WTC11 (cell line): Measurements from ENCODE around the gene NEK8.

Experiments used
- CREB1 ChIP-seq: sonication (generic); formaldehyde crosslinking; IDR thresholded peaks from 2 replicates; pipeline ENCODE4 v1.8.0; 2023; ENCODE audit warnings: mild to moderate bottlenecking, missing genetic modification reagents
- CREM ChIP-seq: sonication (generic); formaldehyde crosslinking; IDR thresholded peaks from 2 replicates; pipeline ENCODE4 v1.8.1; 2022; ENCODE audit warnings: mild to moderate bottlenecking, missing genetic modification reagents, moderate library complexity
- GABPB1 ChIP-seq: sonication (generic); formaldehyde crosslinking; IDR thresholded peaks from 2 replicates; pipeline ENCODE4 v1.8.1; 2023; ENCODE audit warnings: mild to moderate bottlenecking, missing genetic modification reagents
- NR1H2 ChIP-seq: sonication (generic); formaldehyde crosslinking; IDR thresholded peaks from 2 replicates; pipeline ENCODE4 v1.9.0; 2021; ENCODE audit warnings: mild to moderate bottlenecking, moderate library complexity, missing genetic modification reagents
- NR2C2 ChIP-seq: sonication (generic); formaldehyde crosslinking; IDR thresholded peaks from 2 replicates; pipeline ENCODE4 v1.8.0; 2022; ENCODE audit warnings: mild to moderate bottlenecking, missing genetic modification reagents
- SMAD4 ChIP-seq: sonication (generic); formaldehyde crosslinking; IDR thresholded peaks from 2 replicates; pipeline ENCODE4 v1.8.0; 2022; ENCODE audit warnings: mild to moderate bottlenecking, missing genetic modification reagents
- ZNF121 ChIP-seq: sonication (generic); formaldehyde crosslinking; IDR thresholded peaks from 2 replicates; pipeline ENCODE4 v1.8.0; 2023; ENCODE audit warnings: missing genetic modification reagents
- TF ChIP-seq, protein P1 (sequence below): fragments of 250-450 bp; sonication (Bioruptor Pico); IDR thresholded peaks from 2 replicates; pipeline ENCODE4 v1.9.0; 2021; ENCODE audit warnings: mild to moderate bottlenecking, borderline replicate concordance
- TF ChIP-seq, protein P2 (sequence below): sonication (generic); formaldehyde crosslinking; IDR thresholded peaks from 2 replicates; pipeline ENCODE4 v1.8.0; 2023; ENCODE audit warnings: missing genetic modification reagents, mild to moderate bottlenecking, borderline replicate concordance
- TF ChIP-seq, protein P3 (sequence below): fragments of 200-600 bp; IDR thresholded peaks from 2 replicates; pipeline ENCODE4 v1.8.0; 2022; ENCODE audit warnings: antibody characterized with exemption
- TF ChIP-seq, protein P4 (sequence below): sonication (generic); formaldehyde crosslinking; IDR thresholded peaks from 2 replicates; pipeline ENCODE4 v1.8.0; 2022; ENCODE audit warnings: mild to moderate bottlenecking, missing genetic modification reagents
- TF ChIP-seq, protein P5 (sequence below): sonication (generic); formaldehyde crosslinking; IDR thresholded peaks from 2 replicates; pipeline ENCODE4 v1.8.1; 2023; ENCODE audit warnings: mild to moderate bottlenecking, missing genetic modification reagents, moderate library complexity
- TF ChIP-seq, protein P6 (sequence below): sonication (generic); formaldehyde crosslinking; IDR thresholded peaks from 2 replicates; pipeline ENCODE4 v1.8.1; 2023; ENCODE audit warnings: mild to moderate bottlenecking, moderate library complexity, missing genetic modification reagents
- TF ChIP-seq, protein P7 (sequence below): sonication (generic); formaldehyde crosslinking; IDR thresholded peaks from 2 replicates; pipeline ENCODE4 v1.8.1; 2022; ENCODE audit warnings: mild to moderate bottlenecking, moderate library complexity, missing genetic modification reagents

DNA sequence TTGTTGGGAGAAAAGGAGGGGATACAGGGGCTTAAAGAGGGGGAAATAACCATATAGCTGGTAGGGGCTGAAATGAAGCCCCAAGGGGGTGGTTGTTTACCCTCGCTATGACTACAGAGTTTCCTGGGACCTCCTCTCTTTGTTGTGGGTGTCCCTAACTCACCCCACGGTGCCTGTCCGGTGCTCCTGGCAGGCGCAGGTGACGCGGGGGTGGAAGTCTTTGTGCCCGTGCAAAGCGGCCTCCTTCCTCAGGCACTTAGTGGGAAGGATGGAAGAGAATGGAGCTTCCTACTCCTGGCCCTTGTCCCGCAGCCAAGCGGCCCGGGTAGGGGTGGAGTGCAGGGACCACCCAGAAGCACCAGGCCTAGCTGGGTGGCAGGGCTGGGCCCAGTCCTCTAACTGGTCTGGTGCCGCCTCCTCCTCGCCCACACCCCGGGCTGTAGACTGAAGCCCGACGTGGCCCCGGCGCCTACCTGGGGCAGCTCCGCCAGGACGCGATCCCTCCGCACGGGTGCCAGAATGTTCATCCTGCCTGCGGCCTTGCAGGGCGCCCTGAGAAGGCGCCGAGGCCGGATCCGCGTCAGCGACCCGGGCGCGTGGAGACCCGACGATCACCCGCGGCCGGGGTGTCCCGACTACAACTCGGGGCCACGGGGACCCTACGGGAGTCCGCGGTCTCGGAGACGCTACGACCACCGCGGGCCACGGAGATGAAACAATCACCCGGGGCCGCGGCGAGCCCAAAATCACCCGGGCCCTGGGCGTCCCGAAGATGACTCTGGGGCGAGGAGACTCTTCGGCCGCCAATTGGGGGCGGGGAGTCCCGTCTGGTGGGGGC is 11.6 kb upstream of the NEK8 start:
- TF ChIP-seq, protein P1, sequence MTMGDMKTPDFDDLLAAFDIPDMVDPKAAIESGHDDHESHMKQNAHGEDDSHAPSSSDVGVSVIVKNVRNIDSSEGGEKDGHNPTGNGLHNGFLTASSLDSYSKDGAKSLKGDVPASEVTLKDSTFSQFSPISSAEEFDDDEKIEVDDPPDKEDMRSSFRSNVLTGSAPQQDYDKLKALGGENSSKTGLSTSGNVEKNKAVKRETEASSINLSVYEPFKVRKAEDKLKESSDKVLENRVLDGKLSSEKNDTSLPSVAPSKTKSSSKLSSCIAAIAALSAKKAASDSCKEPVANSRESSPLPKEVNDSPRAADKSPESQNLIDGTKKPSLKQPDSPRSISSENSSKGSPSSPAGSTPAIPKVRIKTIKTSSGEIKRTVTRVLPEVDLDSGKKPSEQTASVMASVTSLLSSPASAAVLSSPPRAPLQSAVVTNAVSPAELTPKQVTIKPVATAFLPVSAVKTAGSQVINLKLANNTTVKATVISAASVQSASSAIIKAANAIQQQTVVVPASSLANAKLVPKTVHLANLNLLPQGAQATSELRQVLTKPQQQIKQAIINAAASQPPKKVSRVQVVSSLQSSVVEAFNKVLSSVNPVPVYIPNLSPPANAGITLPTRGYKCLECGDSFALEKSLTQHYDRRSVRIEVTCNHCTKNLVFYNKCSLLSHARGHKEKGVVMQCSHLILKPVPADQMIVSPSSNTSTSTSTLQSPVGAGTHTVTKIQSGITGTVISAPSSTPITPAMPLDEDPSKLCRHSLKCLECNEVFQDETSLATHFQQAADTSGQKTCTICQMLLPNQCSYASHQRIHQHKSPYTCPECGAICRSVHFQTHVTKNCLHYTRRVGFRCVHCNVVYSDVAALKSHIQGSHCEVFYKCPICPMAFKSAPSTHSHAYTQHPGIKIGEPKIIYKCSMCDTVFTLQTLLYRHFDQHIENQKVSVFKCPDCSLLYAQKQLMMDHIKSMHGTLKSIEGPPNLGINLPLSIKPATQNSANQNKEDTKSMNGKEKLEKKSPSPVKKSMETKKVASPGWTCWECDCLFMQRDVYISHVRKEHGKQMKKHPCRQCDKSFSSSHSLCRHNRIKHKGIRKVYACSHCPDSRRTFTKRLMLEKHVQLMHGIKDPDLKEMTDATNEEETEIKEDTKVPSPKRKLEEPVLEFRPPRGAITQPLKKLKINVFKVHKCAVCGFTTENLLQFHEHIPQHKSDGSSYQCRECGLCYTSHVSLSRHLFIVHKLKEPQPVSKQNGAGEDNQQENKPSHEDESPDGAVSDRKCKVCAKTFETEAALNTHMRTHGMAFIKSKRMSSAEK: no peak
- TF ChIP-seq NR1H2 (no peak), CREM (CRISPR knock-in tag) (no peak), GABPB1 (CRISPR knock-in tag) (no peak), SMAD4 (CRISPR knock-in tag) (no peak), NR2C2 (CRISPR knock-in tag) (no peak), ZNF121 (CRISPR knock-in tag) (no peak), CREB1 (no peak)
- TF ChIP-seq, protein P2, sequence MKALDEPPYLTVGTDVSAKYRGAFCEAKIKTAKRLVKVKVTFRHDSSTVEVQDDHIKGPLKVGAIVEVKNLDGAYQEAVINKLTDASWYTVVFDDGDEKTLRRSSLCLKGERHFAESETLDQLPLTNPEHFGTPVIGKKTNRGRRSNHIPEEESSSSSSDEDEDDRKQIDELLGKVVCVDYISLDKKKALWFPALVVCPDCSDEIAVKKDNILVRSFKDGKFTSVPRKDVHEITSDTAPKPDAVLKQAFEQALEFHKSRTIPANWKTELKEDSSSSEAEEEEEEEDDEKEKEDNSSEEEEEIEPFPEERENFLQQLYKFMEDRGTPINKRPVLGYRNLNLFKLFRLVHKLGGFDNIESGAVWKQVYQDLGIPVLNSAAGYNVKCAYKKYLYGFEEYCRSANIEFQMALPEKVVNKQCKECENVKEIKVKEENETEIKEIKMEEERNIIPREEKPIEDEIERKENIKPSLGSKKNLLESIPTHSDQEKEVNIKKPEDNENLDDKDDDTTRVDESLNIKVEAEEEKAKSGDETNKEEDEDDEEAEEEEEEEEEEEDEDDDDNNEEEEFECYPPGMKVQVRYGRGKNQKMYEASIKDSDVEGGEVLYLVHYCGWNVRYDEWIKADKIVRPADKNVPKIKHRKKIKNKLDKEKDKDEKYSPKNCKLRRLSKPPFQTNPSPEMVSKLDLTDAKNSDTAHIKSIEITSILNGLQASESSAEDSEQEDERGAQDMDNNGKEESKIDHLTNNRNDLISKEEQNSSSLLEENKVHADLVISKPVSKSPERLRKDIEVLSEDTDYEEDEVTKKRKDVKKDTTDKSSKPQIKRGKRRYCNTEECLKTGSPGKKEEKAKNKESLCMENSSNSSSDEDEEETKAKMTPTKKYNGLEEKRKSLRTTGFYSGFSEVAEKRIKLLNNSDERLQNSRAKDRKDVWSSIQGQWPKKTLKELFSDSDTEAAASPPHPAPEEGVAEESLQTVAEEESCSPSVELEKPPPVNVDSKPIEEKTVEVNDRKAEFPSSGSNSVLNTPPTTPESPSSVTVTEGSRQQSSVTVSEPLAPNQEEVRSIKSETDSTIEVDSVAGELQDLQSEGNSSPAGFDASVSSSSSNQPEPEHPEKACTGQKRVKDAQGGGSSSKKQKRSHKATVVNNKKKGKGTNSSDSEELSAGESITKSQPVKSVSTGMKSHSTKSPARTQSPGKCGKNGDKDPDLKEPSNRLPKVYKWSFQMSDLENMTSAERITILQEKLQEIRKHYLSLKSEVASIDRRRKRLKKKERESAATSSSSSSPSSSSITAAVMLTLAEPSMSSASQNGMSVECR: no peak
- TF ChIP-seq, protein P3, sequence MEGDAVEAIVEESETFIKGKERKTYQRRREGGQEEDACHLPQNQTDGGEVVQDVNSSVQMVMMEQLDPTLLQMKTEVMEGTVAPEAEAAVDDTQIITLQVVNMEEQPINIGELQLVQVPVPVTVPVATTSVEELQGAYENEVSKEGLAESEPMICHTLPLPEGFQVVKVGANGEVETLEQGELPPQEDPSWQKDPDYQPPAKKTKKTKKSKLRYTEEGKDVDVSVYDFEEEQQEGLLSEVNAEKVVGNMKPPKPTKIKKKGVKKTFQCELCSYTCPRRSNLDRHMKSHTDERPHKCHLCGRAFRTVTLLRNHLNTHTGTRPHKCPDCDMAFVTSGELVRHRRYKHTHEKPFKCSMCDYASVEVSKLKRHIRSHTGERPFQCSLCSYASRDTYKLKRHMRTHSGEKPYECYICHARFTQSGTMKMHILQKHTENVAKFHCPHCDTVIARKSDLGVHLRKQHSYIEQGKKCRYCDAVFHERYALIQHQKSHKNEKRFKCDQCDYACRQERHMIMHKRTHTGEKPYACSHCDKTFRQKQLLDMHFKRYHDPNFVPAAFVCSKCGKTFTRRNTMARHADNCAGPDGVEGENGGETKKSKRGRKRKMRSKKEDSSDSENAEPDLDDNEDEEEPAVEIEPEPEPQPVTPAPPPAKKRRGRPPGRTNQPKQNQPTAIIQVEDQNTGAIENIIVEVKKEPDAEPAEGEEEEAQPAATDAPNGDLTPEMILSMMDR: no peak
- TF ChIP-seq, protein P4, sequence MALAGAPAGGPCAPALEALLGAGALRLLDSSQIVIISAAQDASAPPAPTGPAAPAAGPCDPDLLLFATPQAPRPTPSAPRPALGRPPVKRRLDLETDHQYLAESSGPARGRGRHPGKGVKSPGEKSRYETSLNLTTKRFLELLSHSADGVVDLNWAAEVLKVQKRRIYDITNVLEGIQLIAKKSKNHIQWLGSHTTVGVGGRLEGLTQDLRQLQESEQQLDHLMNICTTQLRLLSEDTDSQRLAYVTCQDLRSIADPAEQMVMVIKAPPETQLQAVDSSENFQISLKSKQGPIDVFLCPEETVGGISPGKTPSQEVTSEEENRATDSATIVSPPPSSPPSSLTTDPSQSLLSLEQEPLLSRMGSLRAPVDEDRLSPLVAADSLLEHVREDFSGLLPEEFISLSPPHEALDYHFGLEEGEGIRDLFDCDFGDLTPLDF (CRISPR knock-in tag): no peak
- TF ChIP-seq, protein P5, sequence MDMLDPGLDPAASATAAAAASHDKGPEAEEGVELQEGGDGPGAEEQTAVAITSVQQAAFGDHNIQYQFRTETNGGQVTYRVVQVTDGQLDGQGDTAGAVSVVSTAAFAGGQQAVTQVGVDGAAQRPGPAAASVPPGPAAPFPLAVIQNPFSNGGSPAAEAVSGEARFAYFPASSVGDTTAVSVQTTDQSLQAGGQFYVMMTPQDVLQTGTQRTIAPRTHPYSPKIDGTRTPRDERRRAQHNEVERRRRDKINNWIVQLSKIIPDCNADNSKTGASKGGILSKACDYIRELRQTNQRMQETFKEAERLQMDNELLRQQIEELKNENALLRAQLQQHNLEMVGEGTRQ (CRISPR knock-in tag): peak; percentile 3; the same call in 1 of the 2 replicates
- TF ChIP-seq, protein P6, sequence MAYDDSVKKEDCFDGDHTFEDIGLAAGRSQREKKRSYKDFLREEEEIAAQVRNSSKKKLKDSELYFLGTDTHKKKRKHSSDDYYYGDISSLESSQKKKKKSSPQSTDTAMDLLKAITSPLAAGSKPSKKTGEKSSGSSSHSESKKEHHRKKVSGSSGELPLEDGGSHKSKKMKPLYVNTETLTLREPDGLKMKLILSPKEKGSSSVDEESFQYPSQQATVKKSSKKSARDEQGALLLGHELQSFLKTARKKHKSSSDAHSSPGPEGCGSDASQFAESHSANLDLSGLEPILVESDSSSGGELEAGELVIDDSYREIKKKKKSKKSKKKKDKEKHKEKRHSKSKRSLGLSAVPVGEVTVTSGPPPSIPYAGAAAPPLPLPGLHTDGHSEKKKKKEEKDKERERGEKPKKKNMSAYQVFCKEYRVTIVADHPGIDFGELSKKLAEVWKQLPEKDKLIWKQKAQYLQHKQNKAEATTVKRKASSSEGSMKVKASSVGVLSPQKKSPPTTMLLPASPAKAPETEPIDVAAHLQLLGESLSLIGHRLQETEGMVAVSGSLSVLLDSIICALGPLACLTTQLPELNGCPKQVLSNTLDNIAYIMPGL: peak; percentile 61; the same call in 1 of the 2 replicates
- TF ChIP-seq, protein P7, sequence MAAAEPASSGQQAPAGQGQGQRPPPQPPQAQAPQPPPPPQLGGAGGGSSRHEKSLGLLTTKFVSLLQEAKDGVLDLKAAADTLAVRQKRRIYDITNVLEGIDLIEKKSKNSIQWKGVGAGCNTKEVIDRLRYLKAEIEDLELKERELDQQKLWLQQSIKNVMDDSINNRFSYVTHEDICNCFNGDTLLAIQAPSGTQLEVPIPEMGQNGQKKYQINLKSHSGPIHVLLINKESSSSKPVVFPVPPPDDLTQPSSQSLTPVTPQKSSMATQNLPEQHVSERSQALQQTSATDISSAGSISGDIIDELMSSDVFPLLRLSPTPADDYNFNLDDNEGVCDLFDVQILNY: no peak; the same call in 1 of the 2 replicates
